Vagina (tissue), 2 donors: ENCODE measurements around the gene CREB5.

Experiments
- POLR2A ChIP-seq, 2 donors: fragments of 450-650 bp; IDR thresholded peaks; one replicate each; pipeline ENCODE4 v1.6.1; 2017; ENCODE audit warnings: antibody characterized with exemption in 2 of 2, mild to moderate bottlenecking in 2 of 2, moderate library complexity in 2 of 2
- POLR2AphosphoS5 ChIP-seq, 2 donors: sonication (generic); formaldehyde crosslinking; IDR thresholded peaks; one replicate each; pipeline ENCODE4 v1.9.0; 2017; ENCODE audit warnings: antibody characterized with exemption in 2 of 2, mild to moderate bottlenecking in 2 of 2, low read depth in 1 of 2; ENCODE audit not compliant: insufficient read depth in 1 of 2
- TF ChIP-seq, protein P1 (sequence below), 3 experiments: fragments of 450-650 bp in 2 of 3; fragments of 200-600 bp in 1 of 3; sonication (generic) in 1 of 3; IDR thresholded peaks; one replicate each; pipeline ENCODE4 v1.5.1; 2017 to 2019; ENCODE audit warnings: antibody characterized with exemption in 3 of 3, mild to moderate bottlenecking in 2 of 3, moderate library complexity in 2 of 3

DNA sequence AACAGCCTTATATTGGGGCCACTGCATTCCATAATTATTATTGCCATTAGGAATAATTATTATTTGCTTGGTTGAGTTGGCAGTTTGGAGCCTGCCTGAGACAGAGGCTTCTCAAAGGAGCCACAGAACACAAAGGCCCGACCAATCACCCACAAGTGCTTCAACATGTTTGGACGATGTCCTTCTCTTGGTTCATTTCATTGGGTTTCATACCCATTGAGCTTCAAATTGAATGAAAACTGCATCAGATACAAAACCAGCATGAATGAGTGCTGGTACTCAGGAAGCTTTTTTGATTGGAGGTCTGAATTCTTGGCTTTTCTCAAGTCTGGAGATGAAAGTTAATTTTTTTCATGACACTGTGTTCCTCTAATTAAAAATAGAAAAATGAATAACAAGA, 168.3 kb downstream of the CREB5 start:
- TF ChIP-seq POLR2AphosphoS5 (IDR thresholded peaks at IDR 0.05; ENCODE audit: insufficient read depth in 1 of 2, low read depth in 1 of 2) (no peak), POLR2A (IDR thresholded peaks at IDR 0.05) (no peak)
- TF ChIP-seq, protein P1, sequence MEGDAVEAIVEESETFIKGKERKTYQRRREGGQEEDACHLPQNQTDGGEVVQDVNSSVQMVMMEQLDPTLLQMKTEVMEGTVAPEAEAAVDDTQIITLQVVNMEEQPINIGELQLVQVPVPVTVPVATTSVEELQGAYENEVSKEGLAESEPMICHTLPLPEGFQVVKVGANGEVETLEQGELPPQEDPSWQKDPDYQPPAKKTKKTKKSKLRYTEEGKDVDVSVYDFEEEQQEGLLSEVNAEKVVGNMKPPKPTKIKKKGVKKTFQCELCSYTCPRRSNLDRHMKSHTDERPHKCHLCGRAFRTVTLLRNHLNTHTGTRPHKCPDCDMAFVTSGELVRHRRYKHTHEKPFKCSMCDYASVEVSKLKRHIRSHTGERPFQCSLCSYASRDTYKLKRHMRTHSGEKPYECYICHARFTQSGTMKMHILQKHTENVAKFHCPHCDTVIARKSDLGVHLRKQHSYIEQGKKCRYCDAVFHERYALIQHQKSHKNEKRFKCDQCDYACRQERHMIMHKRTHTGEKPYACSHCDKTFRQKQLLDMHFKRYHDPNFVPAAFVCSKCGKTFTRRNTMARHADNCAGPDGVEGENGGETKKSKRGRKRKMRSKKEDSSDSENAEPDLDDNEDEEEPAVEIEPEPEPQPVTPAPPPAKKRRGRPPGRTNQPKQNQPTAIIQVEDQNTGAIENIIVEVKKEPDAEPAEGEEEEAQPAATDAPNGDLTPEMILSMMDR (IDR thresholded peaks at IDR 0.05): no peak
